Immature natural killer cell (primary cell): ENCODE results near the gene SCN1B. TPM values are rescaled to one million over a fixed set of nuclear protein-coding genes. Genes with fewer than 3 reads are reported as not detected.
"Not testable (repeated sequence)": the region's sequence is repeated elsewhere in the genome, so short reads cannot be mapped to it uniquely, and the experiment has no call there.

Experiments
- DNase-seq, 3 donors: peaks; one replicate each; pipeline ENCODE4 v3.0.0; 2022; ENCODE audit warnings: mixed read lengths in 1 of 3
- H3K27ac Mint-ChIP-seq, 6 donors: one replicate each; pipeline ENCODE4 v1.8.0; 2020; ENCODE audit warnings: mixed read lengths in 6 of 6, mild to moderate bottlenecking in 5 of 6, inconsistent platforms in 4 of 6, moderate library complexity in 3 of 6
- H3K27me3 Mint-ChIP-seq, 3 donors: one replicate each; pipeline ENCODE4 v1.8.0; 2020 to 2021; ENCODE audit warnings: low read depth in 3 of 3, mild to moderate bottlenecking in 3 of 3, mixed read lengths in 3 of 3, moderate library complexity in 3 of 3, inconsistent platforms in 1 of 3
- H3K36me3 Mint-ChIP-seq, 3 donors: one replicate each; pipeline ENCODE4 v1.8.0; 2020; ENCODE audit warnings: mixed read lengths in 3 of 3, inconsistent platforms in 2 of 3, mild to moderate bottlenecking in 2 of 3
- H3K4me1 Mint-ChIP-seq, 2 donors: one replicate each; pipeline ENCODE4 v1.8.0; 2020; ENCODE audit warnings: inconsistent platforms in 2 of 2, mild to moderate bottlenecking in 2 of 2, mixed read lengths in 2 of 2, moderate library complexity in 1 of 2
- H3K4me3 Mint-ChIP-seq, 5 donors: one replicate each; pipeline ENCODE4 v1.8.0; 2020; ENCODE audit warnings: mild to moderate bottlenecking in 5 of 5, mixed read lengths in 5 of 5, inconsistent platforms in 3 of 5, moderate library complexity in 3 of 5
- H3K9me3 Mint-ChIP-seq, 6 donors: one replicate each; pipeline ENCODE4 v1.8.0; 2020; ENCODE audit warnings: mild to moderate bottlenecking in 6 of 6, mixed read lengths in 6 of 6, inconsistent platforms in 4 of 6, moderate library complexity in 3 of 6
- polyA plus RNA-seq, 3 donors: library from polyadenylated mRNA; unstranded; fragments of 300-500 nt; fragmentation: Illumina TruSeq; gene quantifications; one replicate each; pipeline ENCODE4 v1.2.3, GENCODE V29; 2021

Gene SCN1B
- polyA plus RNA-seq, 3 donors from 2014 or later: 0.27 to 0.83 (median 0.58) TPM

DNA sequence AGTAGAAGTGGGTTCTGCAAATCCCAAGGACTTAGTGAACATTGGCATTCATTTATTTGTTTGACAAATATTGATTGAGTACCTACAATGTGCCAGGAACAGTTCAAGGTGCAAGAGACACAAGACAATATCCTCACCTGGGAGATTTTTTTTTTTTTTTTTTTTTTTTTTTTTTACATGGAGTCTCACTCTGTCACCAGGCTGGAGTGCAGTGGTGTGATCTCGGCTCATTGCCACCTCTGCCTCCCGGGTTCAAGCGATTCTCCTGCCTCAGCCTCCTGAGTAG lies 1.7 kb upstream of the SCN1B start:
- Mint-ChIP-seq H3K36me3 (peaks cover 3 to 11% (median 9%) of the 10 kb centered on the region in 3 donors), H3K4me3 (peak overlapping the region in 2 of 5 donors; percentile 34 to 67), H3K27me3 (peaks cover 3 to 16% (median 4%) of the 10 kb centered on the region in 3 donors), H3K4me1 (peaks cover 5 to 18% of the 10 kb centered on the region in 2 donors)
- not testable (repeated sequence) for DNase-seq, H3K9me3 Mint-ChIP-seq, H3K27ac Mint-ChIP-seq

DNA sequence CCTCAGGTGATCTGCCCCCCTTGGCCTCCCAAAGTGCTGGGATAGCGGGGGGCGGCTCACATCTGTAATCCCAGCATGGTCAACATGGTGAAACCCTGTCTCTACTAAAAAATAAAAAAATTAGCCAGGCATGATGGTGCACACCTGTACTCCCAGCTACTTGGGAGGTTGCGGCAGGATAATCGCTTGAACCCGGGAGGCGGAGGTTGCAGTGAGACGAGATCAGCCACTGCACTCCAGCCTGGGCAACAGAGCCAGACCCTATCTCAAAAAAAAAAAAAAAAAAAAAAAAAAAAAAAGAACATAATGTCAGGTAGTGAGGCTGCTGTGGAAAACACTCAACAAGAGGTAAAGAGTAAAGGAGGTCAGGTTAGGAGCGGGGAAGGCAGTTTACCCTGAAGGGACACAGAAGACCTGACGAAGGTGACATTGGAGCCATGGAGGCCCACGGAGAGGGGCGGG lies 964 bp upstream of the SCN1B start:
- not testable (repeated sequence) for H3K9me3 Mint-ChIP-seq, DNase-seq, H3K27ac Mint-ChIP-seq
- peaks cover 3 to 17% (median 4%) of the 10 kb centered on the region in 3 donors for H3K27me3 Mint-ChIP-seq
- peaks cover 5 to 18% of the 10 kb centered on the region in 2 donors for H3K4me1 Mint-ChIP-seq
- peaks cover 3 to 11% (median 9%) of the 10 kb centered on the region in 3 donors for H3K36me3 Mint-ChIP-seq
- peak overlapping the region in 4 of 5 donors; percentile 49 to 67 (median 58) for H3K4me3 Mint-ChIP-seq

DNA sequence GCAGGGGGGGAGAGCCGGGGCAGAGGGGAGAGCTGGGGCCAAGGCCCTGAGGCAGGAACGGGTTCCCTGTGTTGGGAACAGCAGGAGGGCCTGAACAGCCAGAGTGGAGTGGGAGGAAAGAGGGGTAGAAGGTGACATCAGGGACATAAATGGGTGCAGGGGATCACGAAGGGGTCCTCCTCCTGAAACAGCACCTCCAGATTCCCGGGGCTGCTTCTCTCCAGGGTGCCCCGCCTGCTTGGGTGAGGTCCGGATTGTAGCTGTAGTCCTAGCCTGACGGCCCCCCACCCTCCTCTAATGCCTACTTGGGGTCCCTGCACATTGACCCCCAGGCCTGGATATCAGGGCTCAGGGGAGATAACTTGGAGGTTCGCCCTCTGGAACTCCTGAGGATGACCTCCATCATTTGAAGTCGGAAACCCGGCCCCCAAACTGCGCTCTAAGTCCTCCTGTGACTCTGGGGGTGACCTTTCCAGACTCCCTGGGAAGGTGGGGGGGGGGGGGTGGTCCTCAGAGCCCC lies 473 bp upstream of the SCN1B start:
- Mint-ChIP-seq H3K9me3 (no peaks in the 10 kb centered on the region), H3K4me3 (peak overlapping the region in 4 of 5 donors; percentile 29 to 67 (median 52)), H3K27ac (no peak overlapping the region), H3K36me3 (peaks cover 3 to 11% (median 9%) of the 10 kb centered on the region in 3 donors), H3K4me1 (peaks cover 5 to 18% of the 10 kb centered on the region in 2 donors), H3K27me3 (peaks cover 3 to 17% (median 4%) of the 10 kb centered on the region in 3 donors)
- DNase-seq: no peak

DNA sequence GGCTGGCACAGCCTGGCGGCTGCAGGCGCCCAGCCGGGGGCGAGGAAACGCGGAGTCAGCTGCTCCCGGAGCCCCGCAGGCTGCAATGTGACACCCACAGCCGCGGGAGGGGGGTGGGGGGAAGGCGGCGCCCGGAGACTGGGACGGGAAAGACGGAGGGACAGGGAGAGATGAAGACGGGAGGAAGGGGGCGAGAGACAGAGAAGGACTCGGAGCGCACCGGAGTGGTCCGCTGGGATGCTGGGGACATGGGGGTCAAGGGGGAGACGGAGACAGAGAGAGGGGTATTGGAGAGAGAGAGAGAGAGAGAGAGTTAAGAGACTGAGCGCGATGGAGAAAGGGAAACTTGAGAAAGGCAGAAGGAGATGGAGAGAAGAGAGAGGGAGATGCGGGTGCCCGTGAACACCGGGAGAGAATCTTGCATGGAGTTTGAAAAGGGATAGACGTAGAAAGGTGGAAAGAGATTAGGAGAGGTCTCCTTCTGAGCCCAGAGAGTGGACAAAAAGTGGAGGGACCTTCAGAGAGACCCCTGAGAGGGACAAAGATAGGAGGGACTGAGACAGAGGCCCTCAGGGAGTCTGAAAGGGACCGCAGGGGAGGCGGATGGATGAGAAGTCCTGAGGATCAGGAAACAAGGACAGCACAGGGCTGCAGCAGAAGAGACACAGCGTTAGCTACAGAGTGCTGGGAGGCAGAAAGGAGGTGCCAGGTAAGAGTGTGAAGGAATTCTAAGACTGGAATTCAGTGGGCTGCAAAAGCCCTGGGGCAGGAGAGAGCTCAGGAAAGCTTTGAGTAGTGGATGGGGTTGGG lies 1.0 kb downstream of the SCN1B start:
- Mint-ChIP-seq H3K4me3 (peak overlapping the region; percentile 45 to 79 (median 70)), H3K4me1 (peaks cover 5 to 18% of the 10 kb centered on the region in 2 donors), H3K36me3 (peaks cover 3 to 11% (median 9%) of the 10 kb centered on the region in 3 donors), H3K27ac (no peak overlapping the region), H3K9me3 (no peaks in the 10 kb centered on the region), H3K27me3 (peaks cover 3 to 17% (median 4%) of the 10 kb centered on the region in 3 donors)
- DNase-seq: no peak

DNA sequence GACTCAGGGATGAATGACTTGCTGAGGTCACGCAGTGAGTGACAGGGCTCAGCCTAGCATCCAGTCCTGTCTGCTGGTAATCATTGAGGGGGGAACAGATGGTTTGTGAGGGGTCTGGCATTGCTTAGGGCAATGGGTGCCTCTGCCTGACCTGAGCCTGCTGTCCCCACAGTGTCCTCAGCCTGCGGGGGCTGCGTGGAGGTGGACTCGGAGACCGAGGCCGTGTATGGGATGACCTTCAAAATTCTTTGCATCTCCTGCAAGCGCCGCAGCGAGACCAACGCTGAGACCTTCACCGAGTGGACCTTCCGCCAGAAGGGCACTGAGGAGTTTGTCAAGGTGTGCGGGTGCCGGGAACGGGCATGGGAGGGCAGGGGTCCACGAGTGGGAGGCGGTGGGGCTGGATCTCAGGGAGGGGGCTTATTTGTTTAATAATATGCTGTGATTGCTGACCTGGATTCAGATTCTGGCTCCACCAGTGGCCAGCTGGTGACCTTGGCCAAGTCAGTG lies 2.1 kb downstream of the SCN1B start:
- DNase-seq: no peak
- H3K4me1 Mint-ChIP-seq: peaks cover 5 to 18% of the 10 kb centered on the region in 2 donors
- no peaks in the 10 kb centered on the region for H3K9me3 Mint-ChIP-seq
- H3K27me3 Mint-ChIP-seq: peaks cover 3 to 17% (median 4%) of the 10 kb centered on the region in 3 donors
- H3K4me3 Mint-ChIP-seq: no peak overlapping the region
- no peak overlapping the region for H3K27ac Mint-ChIP-seq
- peaks cover 0 to 7% (median 5%) of the 10 kb centered on the region in 3 donors for H3K36me3 Mint-ChIP-seq

DNA sequence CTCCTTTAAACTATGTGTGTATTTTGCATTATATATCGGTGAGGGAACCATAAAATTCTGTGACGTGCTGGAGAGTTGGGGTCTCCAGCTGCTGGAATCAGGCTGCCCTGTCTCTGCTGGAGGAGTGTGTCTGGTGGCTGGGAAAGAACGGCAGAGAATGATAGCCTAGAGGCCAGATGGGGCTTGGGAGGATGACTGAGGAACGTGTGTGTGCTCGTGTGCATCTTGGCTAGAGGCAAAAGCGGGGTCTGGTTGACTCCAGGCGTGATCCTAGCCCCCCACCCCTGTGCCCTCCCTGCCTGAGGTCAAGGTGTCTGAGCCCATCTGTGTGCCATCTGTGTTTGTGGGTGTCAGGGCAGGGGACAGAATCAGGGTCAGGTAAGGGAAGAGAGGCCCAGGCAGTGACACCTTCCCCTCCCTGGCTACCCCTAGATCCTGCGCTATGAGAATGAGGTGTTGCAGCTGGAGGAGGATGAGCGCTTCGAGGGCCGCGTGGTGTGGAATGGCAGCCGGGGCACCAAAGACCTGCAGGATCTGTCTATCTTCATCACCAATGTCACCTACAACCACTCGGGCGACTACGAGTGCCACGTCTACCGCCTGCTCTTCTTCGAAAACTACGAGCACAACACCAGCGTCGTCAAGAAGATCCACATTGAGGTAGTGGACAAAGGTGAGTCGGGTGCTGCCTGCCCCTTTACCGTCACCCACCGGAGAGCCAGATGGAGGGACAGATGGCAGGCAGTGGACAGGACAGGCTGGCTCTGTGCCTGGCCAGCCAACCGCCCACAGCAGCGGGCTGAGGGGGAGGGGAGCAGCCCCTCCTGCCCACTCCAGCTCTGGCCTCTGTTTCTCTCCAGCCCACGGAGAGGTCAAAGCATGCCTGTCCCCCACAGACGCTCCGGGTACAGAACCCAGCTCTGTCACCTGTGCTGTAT lies 3.1 kb downstream of the SCN1B start:
- H3K27ac Mint-ChIP-seq: peak overlapping the region in 1 of 6 donors; percentile 40
- DNase-seq: no peak
- peaks cover 4 to 19% of the 10 kb centered on the region in 2 donors for H3K4me1 Mint-ChIP-seq
- H3K27me3 Mint-ChIP-seq: peaks cover 3 to 17% (median 4%) of the 10 kb centered on the region in 3 donors
- peak overlapping the region in 1 of 5 donors; percentile 5 for H3K4me3 Mint-ChIP-seq
- no peaks in the 10 kb centered on the region for H3K9me3 Mint-ChIP-seq
- peaks cover 0 to 4% (median 2%) of the 10 kb centered on the region in 3 donors for H3K36me3 Mint-ChIP-seq

DNA sequence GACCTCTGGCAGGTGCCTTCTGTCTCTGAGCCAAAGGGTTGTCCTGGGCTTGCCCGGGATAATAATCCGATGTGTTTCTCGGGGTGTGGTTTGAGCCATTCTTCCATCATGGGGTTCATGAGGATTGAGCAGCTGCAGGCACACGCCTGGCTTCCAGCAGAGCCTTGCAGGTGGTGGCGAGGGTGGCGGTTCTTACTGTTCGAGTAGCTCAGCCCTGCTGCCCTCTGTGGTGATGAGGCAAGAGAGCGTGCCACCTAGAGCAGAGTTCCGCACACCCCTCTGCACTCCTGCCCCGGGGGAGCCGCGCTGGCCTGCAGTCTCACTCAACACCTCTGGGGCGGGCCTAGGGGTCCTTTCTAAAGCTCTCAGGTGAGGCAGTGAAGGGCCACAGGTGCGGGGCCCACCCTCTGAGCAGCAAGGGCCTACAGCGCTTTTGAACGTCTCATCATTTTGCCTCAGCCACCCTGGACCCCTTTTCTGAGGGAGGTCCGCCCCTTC lies 3.8 kb downstream of the SCN1B start:
- H3K9me3 Mint-ChIP-seq: no peaks in the 10 kb centered on the region
- H3K4me1 Mint-ChIP-seq: peaks cover 0 to 18% of the 10 kb centered on the region in 2 donors
- H3K27me3 Mint-ChIP-seq: peaks cover 3 to 20% (median 4%) of the 10 kb centered on the region in 3 donors
- H3K36me3 Mint-ChIP-seq: peaks cover 0 to 4% (median 0%) of the 10 kb centered on the region in 3 donors
- DNase-seq: no peak
- H3K27ac Mint-ChIP-seq: no peak overlapping the region
- H3K4me3 Mint-ChIP-seq: no peak overlapping the region

DNA sequence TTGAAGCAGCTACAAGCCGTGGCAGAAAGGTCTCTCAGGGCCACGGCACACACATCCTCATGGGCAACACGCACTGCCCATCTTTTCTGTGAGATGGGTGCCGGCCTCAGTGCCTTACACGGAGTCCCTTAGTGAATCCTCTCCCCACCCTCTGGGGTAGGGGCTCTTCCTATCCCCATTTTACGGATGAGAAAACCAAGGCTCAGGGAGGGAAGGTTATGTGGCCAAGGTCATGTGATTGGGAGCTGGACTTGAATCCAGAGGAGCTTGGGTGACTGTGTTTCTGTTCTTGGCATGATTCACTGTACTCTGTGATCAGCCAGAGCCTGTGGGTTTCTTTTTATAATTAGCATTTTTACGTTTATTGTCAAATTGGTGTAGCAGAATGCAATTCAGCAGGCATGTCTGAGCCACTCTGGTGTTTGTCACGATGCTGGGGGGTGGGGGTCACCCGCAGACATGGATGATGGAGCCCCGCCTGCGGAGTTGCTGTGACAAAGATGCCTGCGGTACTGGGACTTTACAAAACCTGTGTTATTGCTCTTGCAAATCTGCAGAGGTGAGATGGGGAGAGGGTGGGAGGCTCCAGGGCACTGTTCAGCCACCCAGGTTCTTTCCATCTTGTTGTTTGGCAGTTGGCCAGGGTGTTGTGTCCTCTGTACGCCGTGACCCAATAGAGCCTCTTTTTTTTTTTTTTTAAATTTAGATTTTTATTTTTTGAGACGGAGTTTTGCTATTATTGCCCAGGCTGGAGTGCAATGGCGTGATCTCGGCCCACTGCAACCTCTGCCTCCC lies 4.5 kb downstream of the SCN1B start:
- Mint-ChIP-seq H3K36me3 (peaks cover 0 to 4% (median 0%) of the 10 kb centered on the region in 3 donors), H3K4me1 (peaks cover 0 to 14% of the 10 kb centered on the region in 2 donors), H3K4me3 (no peak overlapping the region), H3K27me3 (peaks cover 3 to 20% (median 4%) of the 10 kb centered on the region in 3 donors), H3K9me3 (no peaks in the 10 kb centered on the region), H3K27ac (no peak overlapping the region)
- no peak for DNase-seq

DNA sequence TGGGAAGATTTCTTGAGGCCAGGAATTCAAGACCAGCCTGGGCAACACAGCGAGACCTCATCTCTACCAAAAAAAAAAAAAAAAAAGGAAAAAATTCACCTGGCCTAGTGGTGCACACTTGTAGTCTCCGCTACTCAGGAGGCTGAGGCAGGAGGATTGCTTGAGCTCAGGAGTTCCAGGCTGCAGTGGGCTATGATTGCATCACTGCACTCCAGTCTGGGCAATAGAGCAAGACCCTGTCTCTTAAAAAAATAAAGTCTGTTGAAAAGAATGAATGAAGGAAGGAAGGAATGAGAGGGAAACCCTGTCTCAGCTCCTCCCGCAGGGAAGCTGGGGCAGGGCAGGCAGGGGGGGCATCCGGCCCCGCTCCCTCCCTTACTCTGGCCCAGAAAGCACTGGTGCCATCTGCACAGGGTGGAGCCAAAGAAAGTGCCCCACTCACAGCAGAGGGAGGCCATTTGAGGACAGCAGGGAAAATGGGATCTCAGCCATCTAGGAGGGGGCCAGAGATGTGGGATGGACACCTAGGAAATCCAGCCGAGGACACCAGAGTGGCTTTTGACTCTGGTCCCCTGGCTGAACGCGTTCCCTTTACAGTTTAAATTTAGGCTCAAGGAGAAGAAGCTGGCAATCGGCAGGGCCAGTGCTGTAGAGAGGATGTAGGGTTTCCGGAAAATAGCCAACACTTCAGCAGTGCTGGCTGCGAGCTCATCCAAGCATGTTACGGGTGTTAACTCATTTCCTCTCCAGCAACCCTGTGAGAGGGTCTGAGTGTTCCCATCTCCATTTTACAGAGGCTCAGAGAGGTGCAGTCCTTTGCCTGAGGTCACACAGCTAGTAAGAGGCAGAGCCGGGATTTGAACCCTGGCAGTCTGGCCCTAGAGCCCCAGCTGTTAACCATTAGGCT lies 7.7 kb downstream of the SCN1B start:
- peaks cover 12 to 21% of the 10 kb centered on the region in 2 donors for H3K4me1 Mint-ChIP-seq
- H3K9me3 Mint-ChIP-seq: no peaks in the 10 kb centered on the region
- H3K4me3 Mint-ChIP-seq: no peak overlapping the region
- H3K36me3 Mint-ChIP-seq: no peaks in the 10 kb centered on the region
- no peak for DNase-seq
- H3K27me3 Mint-ChIP-seq: peaks cover 0 to 12% (median 8%) of the 10 kb centered on the region in 3 donors
- H3K27ac Mint-ChIP-seq: no peak overlapping the region

DNA sequence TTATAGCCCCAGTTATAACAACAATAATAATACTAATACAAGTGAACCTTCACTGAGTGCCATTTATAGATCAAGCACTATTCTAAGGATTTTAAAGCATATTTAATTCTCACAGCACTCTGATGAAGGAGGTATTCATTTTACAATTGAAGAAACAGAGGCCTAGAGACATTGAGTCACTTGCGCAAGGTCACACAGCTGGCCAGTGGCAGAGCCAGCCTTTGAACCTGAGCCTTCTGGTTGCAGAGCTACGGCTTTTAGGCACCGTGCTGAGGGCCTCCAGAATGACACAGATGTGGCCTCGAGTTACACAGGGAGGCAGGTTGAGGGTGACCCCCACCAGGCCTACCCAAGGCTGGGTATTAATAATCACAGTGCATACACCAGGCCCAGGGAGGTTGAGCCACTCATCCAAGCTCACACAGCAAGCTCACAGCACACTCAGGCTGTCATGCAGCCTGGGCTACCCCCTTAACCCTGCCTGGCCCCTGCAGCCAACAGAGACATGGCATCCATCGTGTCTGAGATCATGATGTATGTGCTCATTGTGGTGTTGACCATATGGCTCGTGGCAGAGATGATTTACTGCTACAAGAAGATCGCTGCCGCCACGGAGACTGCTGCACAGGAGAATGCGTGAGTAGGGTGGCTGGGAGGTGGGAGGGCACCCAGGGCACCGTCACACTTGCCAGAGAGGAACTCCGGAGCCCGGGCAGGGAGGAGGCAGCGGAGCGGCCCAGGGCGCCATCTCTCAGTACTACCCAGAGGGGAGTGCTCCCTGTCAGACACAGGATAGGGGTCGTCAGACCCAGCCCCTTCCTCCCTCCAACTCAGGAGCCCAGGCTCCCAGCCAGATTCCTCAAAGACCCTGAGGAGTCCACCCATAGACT lies 8.6 kb downstream of the SCN1B start:
- Mint-ChIP-seq H3K27me3 (peaks cover 1 to 8% (median 8%) of the 10 kb centered on the region in 3 donors), H3K27ac (peak overlapping the region in 2 of 6 donors; percentile 10 to 58), H3K4me3 (peak overlapping the region in 2 of 5 donors; percentile 29 to 46), H3K9me3 (no peaks in the 10 kb centered on the region), H3K4me1 (peaks cover 12 to 21% of the 10 kb centered on the region in 2 donors), H3K36me3 (no peaks in the 10 kb centered on the region)
- DNase-seq: no peak
